Measurements from ENCODE around the gene DPY19L3. TPM values are rescaled to one million over a fixed set of nuclear protein-coding genes. Genes with fewer than 3 reads are reported as not detected.

DPY19L3 gene
- 100 to 1,000 TPM in 1 of 2 donors, 10 to 100 TPM in 1; 86.5 to 112 TPM for total RNA-seq
- 55.9 TPM for polyA plus RNA-seq (2013, experiment 1 of 2)
- polyA plus RNA-seq (2013, experiment 2 of 2) = 50.1 TPM
- long read RNA-seq, experiment 1, full-length matches to known transcripts = 3 of 15 reads
- long read RNA-seq, experiment 1, partial matches to known transcripts = 8 of 15 reads
- long read RNA-seq, experiment 1, other reads (novel, unspliced or antisense) = 4 of 15 reads
- long read RNA-seq, experiment 2, full-length matches to known transcripts = 10 of 34 reads
- long read RNA-seq, experiment 2, partial matches to known transcripts = 18 of 34 reads
- long read RNA-seq, experiment 2, other reads (novel, unspliced or antisense) = 6 of 34 reads
- long read RNA-seq, experiment 3, full-length matches to known transcripts = 22 of 54 reads
- long read RNA-seq, experiment 3, partial matches to known transcripts = 14 of 54 reads
- long read RNA-seq, experiment 3, other reads (novel, unspliced or antisense) = 18 of 54 reads
- long read RNA-seq, experiment 4, partial matches to known transcripts = 0 of 5 reads
- long read RNA-seq, experiment 4, other reads (novel, unspliced or antisense) = 5 of 5 reads

GRCh38 chr19:32405431-32406160, at the start of gene DPY19L3:
Gene DPY19L3, plus strand, starts transcription at chr19:32405770. Its CDS starts 2,484 bp downstream, at chr19:32408254.
- Histone ChIP-seq H3K27ac (ENCODE audit: low read depth, low read length) (peak within 1 kb of the TSS; percentile 91), H3K4me1 (ENCODE audit: control insufficient read depth, insufficient read depth, low read length) (peaks cover 5% of the 10 kb centered on the region), H3K9me3 (ENCODE audit: control insufficient read depth, low read length) (no peaks in the 10 kb centered on the region), H3K4me3 (ENCODE audit: low read length) (peak within 1 kb of the TSS; percentile 92), H3K36me3 (ENCODE audit: control insufficient read depth, insufficient read depth, low read length) (peaks cover 23% of the 10 kb centered on the region), H3K9ac (ENCODE audit: extremely low read depth, low read length, poor library complexity, severe bottlenecking) (peak within 1 kb of the TSS; percentile 96), H3K27me3 (ENCODE audit: control insufficient read depth, insufficient read depth, low read length, poor library complexity, severe bottlenecking) (peaks cover 18% of the 10 kb centered on the region)
- H3K36me3 Mint-ChIP-seq (ENCODE audit: low read depth) = peaks cover 26% of the 10 kb centered on the region
- peak within 1 kb of the TSS; percentile 79 for H3K4me3 Mint-ChIP-seq
- TF ChIP-seq CTCF (conservative IDR thresholded peaks at IDR 0.05) = no peak
- no peaks in the 10 kb centered on the region for H3K27me3 Mint-ChIP-seq (ENCODE audit: insufficient read depth)
- peaks cover 42% of the 10 kb centered on the region for H3K4me1 Mint-ChIP-seq
- peak; percentile 98 for DNase-seq
- H3K27ac Mint-ChIP-seq = peak within 1 kb of the TSS; percentile 95
- 0% methylated on average over 14 to 104 of the region's 104 CpGs for WGBS, 2 experiments (ENCODE audit: insufficient coverage in 1 of 2, insufficient read length in 1 of 2)
- no peaks in the 10 kb centered on the region for H3K9me3 Mint-ChIP-seq

- Histone ChIP-seq H3K9me3 (ENCODE audit: control insufficient read depth, low read length) (peaks cover 6% of the 10 kb centered on the region), H3K4me1 (ENCODE audit: control insufficient read depth, insufficient read depth, low read length) (no peaks in the 10 kb centered on the region), H3K36me3 (ENCODE audit: control insufficient read depth, insufficient read depth, low read length) (peaks cover 91% of the 10 kb centered on the region), H3K9ac (ENCODE audit: extremely low read depth, low read length, poor library complexity, severe bottlenecking) (no peak overlapping the region), H3K27me3 (ENCODE audit: control insufficient read depth, insufficient read depth, low read length, poor library complexity, severe bottlenecking) (no peaks in the 10 kb centered on the region), H3K27ac (ENCODE audit: low read depth, low read length) (no peak overlapping the region), H3K4me3 (ENCODE audit: low read length) (no peak overlapping the region)
- peak; percentile 54 for TF ChIP-seq CTCF (conservative IDR thresholded peaks at IDR 0.05)
- no peaks in the 10 kb centered on the region for H3K4me1 Mint-ChIP-seq
- H3K27me3 Mint-ChIP-seq (ENCODE audit: insufficient read depth) = no peaks in the 10 kb centered on the region
- peaks cover 80% of the 10 kb centered on the region for H3K36me3 Mint-ChIP-seq (ENCODE audit: low read depth)
- no peak overlapping the region for H3K27ac Mint-ChIP-seq
- 43% methylated on average over 1 of the region's 2 CpGs; no CpG with 5 or more reads in 1 of the 2 experiments for WGBS, 2 experiments (ENCODE audit: insufficient coverage in 1 of 2, insufficient read length in 1 of 2)
- no peak for DNase-seq
- H3K9me3 Mint-ChIP-seq = no peaks in the 10 kb centered on the region
- H3K4me3 Mint-ChIP-seq = no peak overlapping the region
These were observed 47.9 kb upstream of the DPY19L3 start for GRCh38 chr19:32357720-32358119.

- no peak for TF ChIP-seq CTCF (conservative IDR thresholded peaks at IDR 0.05)
- Histone ChIP-seq H3K27me3 (ENCODE audit: control insufficient read depth, insufficient read depth, low read length, poor library complexity, severe bottlenecking) (no peaks in the 10 kb centered on the region), H3K4me1 (ENCODE audit: control insufficient read depth, insufficient read depth, low read length) (no peaks in the 10 kb centered on the region), H3K36me3 (ENCODE audit: control insufficient read depth, insufficient read depth, low read length) (peaks cover 90% of the 10 kb centered on the region), H3K4me3 (ENCODE audit: low read length) (no peak overlapping the region), H3K9me3 (ENCODE audit: control insufficient read depth, low read length) (peaks cover 6% of the 10 kb centered on the region), H3K9ac (ENCODE audit: extremely low read depth, low read length, poor library complexity, severe bottlenecking) (no peak overlapping the region), H3K27ac (ENCODE audit: low read depth, low read length) (no peak overlapping the region)
- Mint-ChIP-seq H3K36me3 (ENCODE audit: low read depth) (peaks cover 77% of the 10 kb centered on the region), H3K9me3 (no peaks in the 10 kb centered on the region), H3K4me1 (no peaks in the 10 kb centered on the region), H3K4me3 (no peak overlapping the region), H3K27me3 (ENCODE audit: insufficient read depth) (no peaks in the 10 kb centered on the region), H3K27ac (no peak overlapping the region)
- no peak for DNase-seq
- 96 to 98% methylated on average over 4 to 5 of the region's 5 CpGs for WGBS, 2 experiments (ENCODE audit: insufficient coverage in 1 of 2, insufficient read length in 1 of 2)
These were observed 47.2 kb upstream of the DPY19L3 start for GRCh38 chr19:32358321-32358720.
